GM23338 (cell line): ENCODE results near the gene TMEM120B. TPM values are rescaled to one million over a fixed set of nuclear protein-coding genes. Genes with fewer than 3 reads are reported as not detected.

Experiments used
- ATAC-seq: fragments of 200-7000 bp; cut with Tn5 transposase; 3 replicates; pipeline ENCODE4 v1.9.1; 2020
- DNase-seq: peaks from one replicate; pipeline ENCODE4 v3.0.0-alpha.2; 2015; ENCODE audit warnings: low spot score
- H2AFZ ChIP-seq: fragments of 200-600 bp; sonication (generic); 2 replicates; pipeline ENCODE4 v1.8.0; 2016; ENCODE audit warnings: antibody characterized with exemption, mild to moderate bottlenecking, moderate library complexity
- H3F3A ChIP-seq: fragments of 200-600 bp; sonication (generic); replicated peaks from 2 replicates; pipeline ENCODE4 v1.8.0; 2017; ENCODE audit warnings: antibody characterized with exemption, mixed run types, low read depth
- H3K27ac ChIP-seq: fragments of 200-600 bp; sonication (generic); 2 replicates; pipeline ENCODE4 v1.6.1; 2016; ENCODE audit warnings: low read depth
- H3K27me3 ChIP-seq: fragments of 200-600 bp; sonication (generic); 2 replicates; pipeline ENCODE4 v1.8.0; 2016; ENCODE audit warnings: mild to moderate bottlenecking, mixed run types, moderate library complexity; ENCODE audit not compliant: insufficient read depth
- H3K36me3 ChIP-seq: fragments of 200-600 bp; sonication (generic); 2 replicates; pipeline ENCODE4 v1.8.0; 2016; ENCODE audit warnings: mild to moderate bottlenecking; ENCODE audit not compliant: insufficient read depth
- H3K4me1 ChIP-seq: fragments of 200-600 bp; sonication (generic); 2 replicates; pipeline ENCODE4 v1.8.0; 2016; ENCODE audit warnings: mild to moderate bottlenecking, moderate library complexity; ENCODE audit not compliant: insufficient read depth
- H3K4me2 ChIP-seq: fragments of 200-600 bp; sonication (generic); 2 replicates; pipeline ENCODE4 v1.7.1; 2017; ENCODE audit warnings: mixed run types
- H3K4me3 ChIP-seq: fragments of 200-600 bp; sonication (generic); 2 replicates; pipeline ENCODE4 v1.6.1; 2016; ENCODE audit warnings: mixed run types
- H3K79me2 ChIP-seq: fragments of 200-600 bp; sonication (generic); replicated peaks from 2 replicates; pipeline ENCODE4 v1.8.0; 2017; ENCODE audit warnings: mild to moderate bottlenecking; ENCODE audit not compliant: insufficient read depth
- H3K9me2 ChIP-seq: fragments of 200-600 bp; sonication (generic); 2 replicates; pipeline ENCODE4 v1.8.0; 2017; ENCODE audit not compliant: insufficient read depth
- H4K20me1 ChIP-seq: fragments of 200-600 bp; sonication (generic); replicated peaks from 2 replicates; pipeline ENCODE4 v1.8.0; 2017; ENCODE audit warnings: mild to moderate bottlenecking; ENCODE audit not compliant: insufficient read depth
- H3K27ac Mint-ChIP-seq: 2 replicates; pipeline ENCODE4 v1.8.0; 2020; ENCODE audit warnings: inconsistent platforms, mild to moderate bottlenecking, moderate library complexity, mixed read lengths
- H3K27me3 Mint-ChIP-seq: 3 replicates; pipeline ENCODE4 v1.8.0; 2022; ENCODE audit warnings: low read depth, mild to moderate bottlenecking, moderate library complexity, mixed read lengths, inconsistent platforms; ENCODE audit not compliant: insufficient read depth, poor library complexity
- H3K36me3 Mint-ChIP-seq: 3 replicates; pipeline ENCODE4 v1.8.0; 2021; ENCODE audit warnings: low read depth, mild to moderate bottlenecking, inconsistent platforms, moderate library complexity, mixed read lengths
- H3K4me1 Mint-ChIP-seq: 3 replicates; pipeline ENCODE4 v1.8.0; 2020; ENCODE audit warnings: mild to moderate bottlenecking, inconsistent platforms, mixed read lengths
- H3K4me3 Mint-ChIP-seq: 3 replicates; pipeline ENCODE4 v1.8.0; 2021; ENCODE audit warnings: moderate library complexity, mild to moderate bottlenecking, inconsistent platforms, mixed read lengths
- H3K9me3 Mint-ChIP-seq: 3 replicates; pipeline ENCODE4 v1.8.0; 2020; ENCODE audit warnings: moderate library complexity, mild to moderate bottlenecking, inconsistent platforms, mixed read lengths
- CREB1 ChIP-seq: fragments of 250-450 bp; sonication (Bioruptor Pico); IDR thresholded peaks from 2 replicates; pipeline ENCODE4 v1.5.0; 2020; ENCODE audit warnings: low read depth, mild to moderate bottlenecking, moderate library complexity
- CTCF ChIP-seq, 2 experiments: fragments of 200-600 bp in 1 of 2; sonication (generic) in 1 of 2; conservative IDR thresholded peaks; 2 replicates each; pipeline versions ENCODE4 v1.5.1 to v1.6.1; 2016 to 2017; ENCODE audit warnings: antibody characterized with exemption in 2 of 2, low read depth in 2 of 2, mild to moderate bottlenecking in 2 of 2, moderate library complexity in 1 of 2
- EZH2 ChIP-seq: fragments of 200-600 bp; sonication (generic); IDR thresholded peaks from one replicate; pipeline ENCODE4 v1.8.0; 2017; ENCODE audit warnings: antibody characterized with exemption, mild to moderate bottlenecking, low read depth; ENCODE audit not compliant: unreplicated experiment
- JUNB ChIP-seq: IDR thresholded peaks from one replicate; pipeline ENCODE4 v1.6.1; 2016; ENCODE audit warnings: antibody characterized with exemption; ENCODE audit not compliant: unreplicated experiment
- STAT1 ChIP-seq: IDR thresholded peaks from one replicate; pipeline ENCODE4 v1.6.1; 2016; ENCODE audit warnings: antibody characterized with exemption; ENCODE audit not compliant: unreplicated experiment
- ZNF331 ChIP-seq: fragments of 250-450 bp; sonication (Bioruptor Pico); IDR thresholded peaks from 2 replicates; pipeline ENCODE4 v1.5.0; 2020; ENCODE audit warnings: low read depth, mild to moderate bottlenecking, moderate library complexity
- ZNF462 ChIP-seq: fragments of 250-450 bp; sonication (Bioruptor Pico); IDR thresholded peaks from 2 replicates; pipeline ENCODE4 v1.5.0; 2020; ENCODE audit warnings: mild to moderate bottlenecking, moderate library complexity
- polyA plus RNA-seq: library from polyadenylated mRNA; unstranded; fragments of >200 nt; fragmentation: Nextera tagmentation; extraction: Ambion mirVana; gene quantifications from 2 replicates; pipeline ENCODE4 v1.2.1, GENCODE V29; 2016
- total RNA-seq: library from RNA; depleted of rRNA; stranded (reverse); fragments of >200 nt; shearing (Covaris generic); gene quantifications from 2 replicates; pipeline ENCODE4 v1.2.3, GENCODE V29; 2014
- TF ChIP-seq, protein P1 (sequence below): IDR thresholded peaks from one replicate; pipeline ENCODE4 v1.6.1; 2018; ENCODE audit warnings: antibody characterized with exemption; ENCODE audit not compliant: unreplicated experiment

TMEM120B gene
- total and polyA plus RNA-seq, 2 experiments from 2014 or later = 15.0 to 36.0 TPM

DNA sequence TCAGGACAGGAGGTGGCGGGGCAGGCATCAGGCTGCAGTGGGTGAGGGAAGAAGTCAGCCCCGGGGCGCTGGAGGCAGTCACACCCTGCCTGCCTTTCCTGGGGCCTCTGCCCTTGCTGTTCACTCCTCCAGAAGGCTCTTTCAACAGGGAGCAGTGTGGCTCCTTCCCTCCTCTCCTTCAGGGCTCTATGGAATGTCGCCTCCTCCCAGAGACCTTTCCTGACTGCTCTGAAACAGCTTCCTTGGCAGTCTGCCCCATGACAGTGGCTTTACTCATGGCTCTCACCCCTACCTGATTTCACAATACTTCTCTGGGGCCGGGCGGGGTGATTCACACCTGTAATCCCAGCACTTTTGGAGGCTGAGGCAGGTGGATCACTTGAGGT is 73.9 kb downstream of the TMEM120B start:
- Histone ChIP-seq H3K27me3 (no peaks in the 10 kb centered on the region), H3K79me2 (no peaks in the 10 kb centered on the region; the same call in 1 of the 2 replicates), H3K4me1 (peaks cover 11% of the 10 kb centered on the region), H3K9me2 (no peaks in the 10 kb centered on the region), H3F3A (peaks cover 9% of the 10 kb centered on the region; the same call in 1 of the 2 replicates), H3K4me2 (no peak overlapping the region), H3K27ac (no peak overlapping the region), H3K4me3 (no peak overlapping the region), H3K36me3 (no peaks in the 10 kb centered on the region), H2AFZ (no peak overlapping the region), H4K20me1 (peaks cover 46% of the 10 kb centered on the region)
- Mint-ChIP-seq H3K4me1 (peaks cover 21% of the 10 kb centered on the region), H3K27ac (no peak overlapping the region), H3K9me3 (no peaks in the 10 kb centered on the region), H3K36me3 (0 out of 3 replicates have a peak, but pooled peaks cover 6% of the 10 kb centered on the region), H3K4me3 (no peak overlapping the region), H3K27me3 (peaks cover 22% of the 10 kb centered on the region)
- peak; percentile 11; the same call in 2 of the 3 replicates for ATAC-seq
- DNase-seq = no peak
- 0 out of 4 replicates have a peak, but pooled peaks of 1 of the 2 experiments have one; percentile 7 for TF ChIP-seq CTCF (conservative IDR thresholded peaks at IDR 0.05; ENCODE audit: low read depth in 2 of 2)
- no peak for TF ChIP-seq EZH2

DNA sequence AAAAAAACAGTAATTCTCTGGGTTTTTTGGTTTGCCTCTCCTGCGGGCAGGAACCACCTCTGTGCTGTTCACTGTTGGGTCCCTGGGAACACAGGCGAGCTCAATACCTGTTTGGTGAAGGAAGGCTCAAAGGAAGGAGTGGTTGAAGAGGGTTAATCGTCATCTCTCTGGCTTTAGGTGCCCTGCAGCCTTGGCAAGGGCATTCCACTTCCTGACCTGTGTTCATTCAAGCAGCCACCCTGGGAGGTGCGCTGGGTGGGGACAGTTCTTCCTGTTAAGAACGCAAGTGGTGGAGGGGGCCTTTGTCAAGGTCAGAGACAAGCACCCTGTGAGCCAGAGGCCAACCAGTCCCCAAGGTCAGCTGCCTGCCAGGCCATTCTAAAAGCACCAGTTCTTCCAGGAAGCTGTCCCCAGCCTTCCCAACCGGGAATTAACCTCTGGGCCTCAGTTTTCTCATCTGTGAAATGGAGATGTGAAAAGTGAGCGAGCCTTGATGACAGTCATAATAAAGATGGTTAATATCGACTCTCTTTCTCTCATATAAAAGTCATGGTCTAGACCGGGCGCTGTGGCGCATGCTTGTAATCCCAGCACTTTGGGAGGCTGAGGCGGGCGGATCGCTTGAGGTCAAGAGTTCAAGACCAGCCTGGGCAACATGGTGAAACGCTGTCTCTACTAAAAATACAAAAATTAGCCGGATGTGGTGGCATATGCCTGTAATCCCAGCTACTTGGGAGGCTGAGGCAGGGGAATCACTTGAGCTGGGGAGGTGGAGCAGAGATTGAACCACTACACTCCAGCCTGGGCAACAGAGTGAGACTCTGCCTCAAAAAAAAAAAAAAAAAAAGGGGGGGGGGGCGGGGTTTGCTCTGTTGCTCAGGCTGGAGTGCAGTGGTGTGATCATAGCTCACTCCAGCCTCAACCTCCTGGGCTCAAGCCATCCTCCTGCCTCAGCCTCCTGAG is 74.8 kb downstream of the TMEM120B start:
- Histone ChIP-seq H3K36me3 (no peaks in the 10 kb centered on the region), H3K27me3 (no peaks in the 10 kb centered on the region), H3K4me1 (peaks cover 2% of the 10 kb centered on the region; the same call in 1 of the 2 replicates), H3K9me2 (no peaks in the 10 kb centered on the region), H3K4me3 (no peak overlapping the region), H3K4me2 (no peak overlapping the region), H3K79me2 (no peaks in the 10 kb centered on the region; the same call in 1 of the 2 replicates), H4K20me1 (peaks cover 37% of the 10 kb centered on the region), H2AFZ (no peak overlapping the region), H3F3A (peaks cover 8% of the 10 kb centered on the region; the same call in 1 of the 2 replicates), H3K27ac (no peak overlapping the region)
- DNase-seq (no peak), ATAC-seq (no peak)
- peaks cover 19% of the 10 kb centered on the region for H3K27me3 Mint-ChIP-seq
- H3K36me3 Mint-ChIP-seq = 0 out of 3 replicates have a peak, but pooled peaks cover 6% of the 10 kb centered on the region
- H3K27ac Mint-ChIP-seq = no peak overlapping the region
- no peak overlapping the region for H3K4me3 Mint-ChIP-seq
- no peaks in the 10 kb centered on the region for H3K9me3 Mint-ChIP-seq
- peaks cover 14% of the 10 kb centered on the region for H3K4me1 Mint-ChIP-seq
- TF ChIP-seq CREB1 (CRISPR knock-in tag) (no peak), ZNF462 (no peak), STAT1 (no peak), ZNF331 (CRISPR knock-in tag) (no peak), JUNB (no peak)
- TF ChIP-seq, protein P1, sequence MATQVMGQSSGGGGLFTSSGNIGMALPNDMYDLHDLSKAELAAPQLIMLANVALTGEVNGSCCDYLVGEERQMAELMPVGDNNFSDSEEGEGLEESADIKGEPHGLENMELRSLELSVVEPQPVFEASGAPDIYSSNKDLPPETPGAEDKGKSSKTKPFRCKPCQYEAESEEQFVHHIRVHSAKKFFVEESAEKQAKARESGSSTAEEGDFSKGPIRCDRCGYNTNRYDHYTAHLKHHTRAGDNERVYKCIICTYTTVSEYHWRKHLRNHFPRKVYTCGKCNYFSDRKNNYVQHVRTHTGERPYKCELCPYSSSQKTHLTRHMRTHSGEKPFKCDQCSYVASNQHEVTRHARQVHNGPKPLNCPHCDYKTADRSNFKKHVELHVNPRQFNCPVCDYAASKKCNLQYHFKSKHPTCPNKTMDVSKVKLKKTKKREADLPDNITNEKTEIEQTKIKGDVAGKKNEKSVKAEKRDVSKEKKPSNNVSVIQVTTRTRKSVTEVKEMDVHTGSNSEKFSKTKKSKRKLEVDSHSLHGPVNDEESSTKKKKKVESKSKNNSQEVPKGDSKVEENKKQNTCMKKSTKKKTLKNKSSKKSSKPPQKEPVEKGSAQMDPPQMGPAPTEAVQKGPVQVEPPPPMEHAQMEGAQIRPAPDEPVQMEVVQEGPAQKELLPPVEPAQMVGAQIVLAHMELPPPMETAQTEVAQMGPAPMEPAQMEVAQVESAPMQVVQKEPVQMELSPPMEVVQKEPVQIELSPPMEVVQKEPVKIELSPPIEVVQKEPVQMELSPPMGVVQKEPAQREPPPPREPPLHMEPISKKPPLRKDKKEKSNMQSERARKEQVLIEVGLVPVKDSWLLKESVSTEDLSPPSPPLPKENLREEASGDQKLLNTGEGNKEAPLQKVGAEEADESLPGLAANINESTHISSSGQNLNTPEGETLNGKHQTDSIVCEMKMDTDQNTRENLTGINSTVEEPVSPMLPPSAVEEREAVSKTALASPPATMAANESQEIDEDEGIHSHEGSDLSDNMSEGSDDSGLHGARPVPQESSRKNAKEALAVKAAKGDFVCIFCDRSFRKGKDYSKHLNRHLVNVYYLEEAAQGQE = no peak
